GM18502 (cell line): ENCODE measurements around the gene RFX8.

ENCODE experiments used
- ATAC-seq: cut with Tn5 transposase; IDR thresholded peaks from one replicate; pipeline ENCODE4 v1.9.1; 2021; ENCODE audit warnings: mild to moderate bottlenecking; ENCODE audit not compliant: unreplicated experiment, poor library complexity

Gene RFX8

GRCh38 chr2:101418460-101419095, 56.3 kb downstream of the RFX8 start:
- ATAC-seq: no peak

- ATAC-seq: no peak
Observed at GRCh38 chr2:101416609-101417008, 58.3 kb downstream of the RFX8 start.

GRCh38 chr2:101415884-101416283, 59.0 kb downstream of the RFX8 start:
- no peak for ATAC-seq

GRCh38 chr2:101415220-101415619, 59.7 kb downstream of the RFX8 start:
- ATAC-seq: no peak

GRCh38 chr2:101412092-101412694, 62.7 kb downstream of the RFX8 start:
- ATAC-seq: no peak

- no peak for ATAC-seq
Observed at GRCh38 chr2:101410746-101411145, 64.2 kb downstream of the RFX8 start.

GRCh38 chr2:101410114-101410513, 64.8 kb downstream of the RFX8 start:
- ATAC-seq: no peak

GRCh38 chr2:101409699-101410098, 65.2 kb downstream of the RFX8 start:
- no peak for ATAC-seq

GRCh38 chr2:101408925-101409324, 66.0 kb downstream of the RFX8 start:
- no peak for ATAC-seq

- ATAC-seq: no peak
Observed at GRCh38 chr2:101405351-101405899, 69.5 kb downstream of the RFX8 start.

GRCh38 chr2:101403745-101404144, 71.2 kb downstream of the RFX8 start:
- ATAC-seq: no peak

GRCh38 chr2:101402630-101403029, 72.3 kb downstream of the RFX8 start:
- ATAC-seq: no peak

GRCh38 chr2:101401906-101402305, 73.0 kb downstream of the RFX8 start:
- no peak for ATAC-seq

GRCh38 chr2:101401326-101401665, 73.6 kb downstream of the RFX8 start:
- ATAC-seq: no peak

GRCh38 chr2:101400506-101401325, 74.2 kb downstream of the RFX8 start:
- no peak for ATAC-seq

- no peak for ATAC-seq
Observed at GRCh38 chr2:101400048-101400447, 74.9 kb downstream of the RFX8 start.

GRCh38 chr2:101399021-101399799, 75.7 kb downstream of the RFX8 start:
- ATAC-seq: no peak

GRCh38 chr2:101398116-101398821, 76.6 kb downstream of the RFX8 start:
- no peak for ATAC-seq

- no peak for ATAC-seq
Observed at GRCh38 chr2:101396316-101396717, 78.6 kb downstream of the RFX8 start.
